ENCODE results near the gene CAT.

CAT gene

DNA sequence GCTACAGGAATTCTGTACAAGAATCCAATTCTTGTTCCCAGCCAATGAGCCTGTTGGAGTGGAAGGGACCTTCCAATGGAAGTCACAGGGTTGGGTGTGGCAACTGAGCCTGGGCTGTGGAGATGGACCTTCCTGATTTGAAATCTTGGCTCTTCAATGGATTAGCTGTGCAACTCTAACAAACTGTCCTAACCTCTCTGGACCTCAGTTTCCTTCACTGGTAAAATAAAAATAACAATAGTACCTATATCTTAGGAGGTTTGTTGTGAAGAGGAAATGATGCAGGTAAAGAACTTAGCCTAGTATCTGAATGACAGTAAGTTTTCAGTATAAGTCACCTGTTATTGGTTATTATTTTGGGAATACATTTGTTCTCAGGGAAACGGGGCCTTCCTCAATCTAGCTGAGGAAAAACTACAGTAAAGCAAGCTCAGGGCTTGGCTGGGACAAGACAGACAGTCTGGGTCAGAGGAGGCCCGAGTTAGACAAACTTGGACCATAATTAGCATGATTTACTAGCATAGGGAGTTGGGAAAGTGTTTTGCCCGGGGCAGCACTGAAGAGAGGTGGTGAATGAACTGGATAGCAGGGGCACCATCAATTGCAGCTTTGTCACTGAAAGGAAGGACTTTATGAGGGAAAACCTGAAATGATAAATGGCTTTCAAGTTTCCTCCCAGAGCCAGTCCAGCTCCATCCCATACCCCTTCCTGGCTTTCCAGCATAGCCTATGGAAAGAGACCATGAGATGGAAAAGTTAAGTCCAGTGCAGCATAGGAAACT, 61.2 kb downstream of the CAT start:
- DNase-seq = no peak

DNA sequence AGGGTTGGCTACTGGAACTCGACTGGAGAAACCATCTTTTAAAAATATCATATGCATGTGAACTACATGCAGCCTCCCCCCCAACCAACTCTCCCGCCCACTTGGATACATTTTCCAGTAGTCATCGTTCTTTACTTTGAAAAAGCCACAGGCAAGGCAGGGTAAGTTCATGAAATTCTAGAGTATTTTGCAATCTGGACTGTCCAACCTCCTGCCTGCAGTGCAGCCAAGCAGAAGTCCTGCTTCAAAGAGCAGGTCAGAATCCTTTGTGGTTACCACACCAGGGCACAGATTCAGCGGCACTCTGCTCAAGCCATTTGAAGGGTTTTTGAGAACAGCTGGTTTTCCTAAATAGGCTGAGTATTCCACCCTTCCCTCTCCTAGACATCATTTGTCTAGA, 62.8 kb downstream of the CAT start:
- no peak for DNase-seq

DNA sequence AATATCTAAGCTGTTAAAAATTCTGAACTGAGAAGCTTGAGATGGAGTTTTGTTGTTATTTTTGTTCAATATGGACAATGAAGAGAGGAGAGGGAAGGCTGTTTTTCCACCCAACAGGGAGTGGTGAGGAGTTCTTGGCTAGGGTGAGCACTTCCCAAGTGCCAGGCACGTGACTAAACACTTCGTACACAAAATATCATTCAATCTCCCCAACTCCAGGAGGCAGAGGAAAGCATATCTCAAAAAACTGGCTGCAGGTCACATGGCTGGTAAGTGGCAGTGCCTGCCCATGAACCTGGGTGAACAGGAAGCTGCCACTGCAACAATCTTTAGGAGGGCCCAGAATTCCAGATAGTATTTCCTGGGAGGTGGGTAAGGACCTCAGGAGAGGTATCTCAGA, 63.2 kb downstream of the CAT start:
- no peak for DNase-seq

DNA sequence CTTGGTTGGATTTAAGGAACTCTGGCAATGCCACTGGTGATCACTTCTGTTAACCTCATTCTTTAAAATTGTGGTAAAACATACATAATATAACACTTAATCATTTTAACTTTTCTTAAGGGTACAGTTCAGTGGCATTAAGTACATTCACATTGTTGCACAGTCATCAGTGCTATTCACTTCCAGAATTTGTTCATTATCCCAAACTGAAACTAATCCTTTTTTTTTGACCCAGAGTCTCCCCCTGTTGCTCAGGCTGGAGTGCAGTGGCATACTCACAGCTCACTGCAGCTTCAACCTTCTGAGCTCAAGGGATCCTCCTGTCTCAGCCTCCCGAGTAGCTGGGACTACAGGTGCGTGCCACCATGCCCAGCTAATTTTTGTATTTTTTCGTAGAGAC, 64.2 kb downstream of the CAT start:
- no peak for DNase-seq

DNA sequence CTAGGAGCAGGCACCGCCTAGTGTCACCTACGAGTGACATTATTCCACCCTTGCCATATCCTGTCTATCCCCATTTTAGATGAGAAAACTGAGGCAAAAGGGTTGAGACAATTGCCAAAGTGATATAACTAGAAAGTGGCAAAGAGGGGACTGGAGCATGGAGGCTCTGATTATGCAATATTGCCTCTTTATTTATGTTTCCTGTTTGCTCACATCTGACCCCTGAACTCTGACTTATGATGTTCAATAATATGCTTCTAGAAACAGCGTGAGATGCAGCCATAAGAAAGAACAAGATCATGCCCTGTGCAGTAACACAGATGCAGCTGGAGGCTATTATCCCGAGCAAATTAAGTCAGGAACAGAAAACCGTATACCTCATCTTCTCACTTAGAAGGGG, 67.1 kb downstream of the CAT start:
- DNase-seq = no peak

DNA sequence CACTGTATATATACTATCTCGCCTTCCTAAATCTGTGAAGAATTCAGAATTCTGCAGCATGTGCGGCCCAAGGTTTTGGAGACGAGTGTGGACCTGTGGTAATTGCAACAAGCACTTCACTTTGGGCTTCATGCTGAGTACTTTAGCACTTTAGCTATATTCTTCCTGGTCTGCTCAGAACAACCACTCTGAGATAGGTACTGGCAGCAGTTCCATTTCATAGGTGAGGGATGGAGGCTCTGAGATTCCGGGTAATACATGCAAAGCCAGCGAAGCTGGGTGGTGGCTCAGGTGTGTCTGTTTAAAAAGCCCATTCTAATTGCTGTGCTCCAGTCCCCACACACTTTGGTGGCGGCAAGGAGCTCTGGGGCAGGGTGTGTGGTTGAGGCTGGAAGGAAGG, 68.4 kb downstream of the CAT start:
- DNase-seq = no peak

DNA sequence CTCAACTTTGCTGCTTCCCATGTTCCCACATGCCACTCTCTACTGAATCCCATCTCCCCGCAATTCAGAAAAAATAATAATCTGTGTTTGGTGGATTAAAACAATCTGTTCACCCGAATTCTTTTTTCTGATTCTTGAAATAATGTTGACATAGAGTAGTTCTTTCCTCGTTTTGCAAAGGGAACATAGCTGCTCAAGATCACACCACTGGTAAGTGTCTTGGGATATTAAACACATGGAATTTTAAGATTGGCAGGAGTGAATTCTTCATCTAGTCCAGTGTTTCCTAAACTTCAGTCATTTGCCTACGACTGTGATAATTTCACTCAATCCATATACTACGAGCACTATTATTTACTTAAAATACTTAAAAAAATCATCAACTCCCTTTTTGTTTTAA, 68.9 kb downstream of the CAT start:
- DNase-seq = no peak

DNA sequence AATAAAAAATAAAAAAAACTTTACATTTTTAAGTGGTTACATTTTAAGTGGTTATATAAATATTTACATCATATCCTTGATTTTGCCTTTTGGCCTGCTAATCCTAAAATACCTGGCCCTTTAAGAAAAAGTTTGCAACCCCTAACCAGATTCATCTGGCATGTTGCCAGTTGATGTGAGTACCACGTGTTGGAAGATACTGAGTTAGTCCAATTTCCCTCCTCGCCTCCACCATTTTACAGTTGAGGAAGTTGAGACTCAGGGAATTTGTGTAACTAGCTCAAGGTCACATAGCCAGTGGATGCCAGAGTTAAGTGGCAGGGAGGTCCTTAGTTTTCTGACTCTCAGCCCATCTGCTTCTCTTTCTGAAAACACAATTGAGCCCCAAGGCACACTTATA, 69.8 kb downstream of the CAT start:
- DNase-seq = no peak

DNA sequence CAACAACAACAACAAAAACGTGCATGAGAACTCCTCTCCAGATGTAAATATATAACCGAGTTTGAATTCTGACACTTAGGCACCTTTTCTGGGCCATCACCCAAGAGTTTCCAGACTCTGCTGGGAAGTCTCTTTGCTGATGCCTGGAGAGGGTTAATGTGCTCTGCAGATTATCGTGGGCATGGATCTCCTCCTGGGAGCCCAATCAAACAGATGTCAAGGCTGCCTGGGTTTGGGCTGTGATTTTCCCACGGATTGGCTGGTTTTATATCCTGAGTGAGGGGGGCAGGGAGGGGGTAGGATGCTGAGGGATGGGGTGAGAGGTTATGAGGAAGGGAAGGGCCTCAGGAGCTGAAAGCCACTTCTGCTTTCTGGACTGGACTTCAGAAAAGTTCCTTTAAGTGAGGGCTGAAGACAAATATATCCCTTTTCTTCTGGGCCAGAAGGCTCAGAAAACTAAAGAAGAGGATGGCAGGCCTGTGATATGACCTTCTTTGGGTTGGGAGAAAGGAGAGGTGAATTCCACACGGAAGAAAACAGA, 70.7 kb downstream of the CAT start:
- DNase-seq = no peak

DNA sequence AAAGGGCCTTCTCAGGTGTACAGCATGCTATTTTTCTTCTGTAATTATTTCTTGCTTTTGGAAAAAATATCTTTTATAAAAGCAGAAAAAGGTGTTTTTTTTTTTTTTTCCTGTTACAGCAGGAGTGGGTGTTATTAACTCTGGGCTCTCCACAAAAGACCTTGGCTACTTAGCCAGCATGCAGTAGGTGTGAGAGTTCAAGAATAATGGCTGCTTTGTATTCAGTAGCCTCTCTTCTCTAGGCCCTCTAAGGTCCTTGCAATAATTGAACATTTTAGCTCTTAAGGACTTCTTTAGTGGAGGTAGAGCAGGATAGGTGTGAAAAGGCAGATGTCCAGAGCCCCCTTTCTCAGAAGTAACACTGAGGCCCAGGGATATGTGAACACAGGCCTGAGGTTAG, 71.5 kb downstream of the CAT start:
- no peak for DNase-seq

DNA sequence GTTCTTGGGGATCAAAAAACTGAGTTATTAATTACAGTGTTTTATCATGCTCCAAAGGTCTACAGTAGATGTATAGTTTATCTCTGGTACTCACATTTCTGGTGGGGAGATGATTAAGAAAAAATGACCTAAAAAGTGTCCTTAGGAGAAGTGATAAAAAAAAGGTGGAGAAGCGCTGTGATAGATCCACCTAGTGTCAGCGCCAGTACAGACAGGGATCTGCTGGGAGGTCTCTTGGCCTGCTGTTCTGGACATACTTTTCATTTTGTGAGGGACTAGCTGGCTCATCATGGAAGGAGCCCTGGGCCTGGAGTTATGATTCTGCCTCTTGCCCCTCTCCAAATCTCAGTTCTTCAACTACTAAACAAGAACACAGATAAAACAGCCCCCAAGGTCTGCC, 71.9 kb downstream of the CAT start:
- DNase-seq = no peak

DNA sequence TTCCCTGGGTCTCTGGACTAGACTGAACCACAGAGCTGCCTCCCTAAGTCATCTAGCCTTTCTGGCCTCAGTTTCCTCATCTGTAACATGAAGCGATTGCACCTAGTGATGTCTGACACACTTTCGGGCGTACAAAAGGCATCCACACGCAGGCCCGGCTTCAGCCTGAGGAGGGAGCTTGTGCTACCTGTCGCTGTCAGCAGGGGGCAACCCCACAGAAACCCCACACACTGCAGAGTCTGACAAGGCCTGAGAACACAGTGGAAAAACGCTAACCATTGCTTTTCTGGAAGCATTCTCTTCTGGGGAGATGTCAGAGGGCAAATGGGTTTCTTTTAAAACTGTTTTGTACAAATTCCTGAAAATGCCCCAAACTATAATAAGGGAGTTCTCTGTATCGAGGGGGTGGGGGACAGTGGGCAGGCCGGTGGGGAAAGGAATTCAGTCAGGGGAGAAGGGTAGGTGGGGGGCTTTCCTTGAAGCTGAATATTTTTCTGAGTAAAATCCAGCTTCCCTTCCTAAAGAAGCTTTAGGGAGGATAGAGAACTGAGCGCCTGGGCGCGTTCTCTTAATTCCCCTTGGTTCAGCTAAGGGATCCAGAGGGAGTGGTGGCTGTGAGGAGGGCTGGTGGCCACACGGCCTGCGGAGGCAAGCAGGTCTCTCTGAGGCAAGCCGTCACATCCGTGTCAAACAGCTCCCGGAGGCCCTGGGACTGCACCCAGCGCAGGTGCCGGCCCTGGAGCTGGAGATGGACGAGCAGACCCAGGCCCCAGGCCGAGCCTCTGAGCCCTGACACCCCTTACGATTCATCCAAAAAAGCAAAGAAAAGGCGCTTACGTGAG, 74.3 kb downstream of the CAT start:
- peak; percentile 38 for DNase-seq

DNA sequence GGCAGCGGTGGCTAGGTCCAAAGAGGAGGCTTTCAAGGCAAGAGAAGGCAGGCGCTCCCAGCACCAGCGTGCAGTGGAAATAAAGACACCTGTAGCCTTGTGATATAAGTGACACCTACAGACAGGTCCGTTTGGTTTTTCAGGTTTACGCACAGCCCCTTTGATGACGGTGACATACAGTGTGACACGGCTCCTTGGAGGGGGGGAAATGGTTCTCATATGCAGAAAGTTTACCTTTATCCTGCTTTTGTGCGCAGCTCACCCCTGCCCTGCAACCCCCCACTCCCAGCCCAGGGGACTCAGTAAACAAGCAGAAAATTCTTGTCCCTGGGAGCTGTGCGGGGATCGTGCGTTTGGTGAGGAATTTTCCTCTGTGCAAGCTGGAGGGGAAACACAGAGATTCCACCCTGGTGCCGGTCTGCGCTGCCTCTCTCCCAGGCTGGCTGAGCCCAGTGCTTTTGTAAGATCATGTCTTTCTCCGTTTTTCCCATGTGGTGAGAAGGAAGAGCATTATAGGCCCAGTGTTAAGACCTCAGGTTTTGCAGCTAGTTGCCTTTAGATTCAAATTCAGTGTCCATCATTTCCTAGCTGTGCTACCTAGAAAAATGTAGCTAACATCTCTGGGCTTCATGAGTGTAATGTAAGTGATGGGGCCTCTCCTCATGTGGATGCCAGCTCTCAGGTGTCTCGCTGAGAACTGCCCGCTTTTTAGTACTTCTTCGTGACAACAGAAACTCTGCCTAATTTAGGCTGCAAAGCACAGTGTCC, 75.1 kb downstream of the CAT start, which contains the start of gene ELF5:
TSS of gene ELF5 (minus strand) at position 113 of the 768 bp plus-strand sequence. CDS start 8,045 bp downstream, outside the sequence.
- no peak for DNase-seq

DNA sequence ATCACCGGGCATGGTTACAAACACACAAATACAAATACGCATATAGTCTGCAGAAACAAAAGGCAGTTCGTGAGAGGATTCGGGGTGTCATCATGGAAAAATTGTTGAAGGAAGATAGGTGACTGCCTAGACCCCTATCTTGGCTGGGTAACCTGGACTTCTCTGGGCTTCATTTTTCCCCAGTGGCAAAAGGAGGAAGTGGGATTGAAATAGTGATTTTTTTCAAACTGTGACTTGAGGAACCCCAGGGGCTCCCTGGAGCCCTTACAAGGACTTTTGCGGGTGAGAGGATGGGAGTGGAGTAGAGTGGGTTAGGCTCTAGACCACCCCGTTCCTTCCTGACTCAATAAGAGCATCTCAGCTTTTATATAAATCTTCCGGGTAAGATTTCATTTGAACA, 75.9 kb downstream of the CAT start:
- no peak for DNase-seq

DNA sequence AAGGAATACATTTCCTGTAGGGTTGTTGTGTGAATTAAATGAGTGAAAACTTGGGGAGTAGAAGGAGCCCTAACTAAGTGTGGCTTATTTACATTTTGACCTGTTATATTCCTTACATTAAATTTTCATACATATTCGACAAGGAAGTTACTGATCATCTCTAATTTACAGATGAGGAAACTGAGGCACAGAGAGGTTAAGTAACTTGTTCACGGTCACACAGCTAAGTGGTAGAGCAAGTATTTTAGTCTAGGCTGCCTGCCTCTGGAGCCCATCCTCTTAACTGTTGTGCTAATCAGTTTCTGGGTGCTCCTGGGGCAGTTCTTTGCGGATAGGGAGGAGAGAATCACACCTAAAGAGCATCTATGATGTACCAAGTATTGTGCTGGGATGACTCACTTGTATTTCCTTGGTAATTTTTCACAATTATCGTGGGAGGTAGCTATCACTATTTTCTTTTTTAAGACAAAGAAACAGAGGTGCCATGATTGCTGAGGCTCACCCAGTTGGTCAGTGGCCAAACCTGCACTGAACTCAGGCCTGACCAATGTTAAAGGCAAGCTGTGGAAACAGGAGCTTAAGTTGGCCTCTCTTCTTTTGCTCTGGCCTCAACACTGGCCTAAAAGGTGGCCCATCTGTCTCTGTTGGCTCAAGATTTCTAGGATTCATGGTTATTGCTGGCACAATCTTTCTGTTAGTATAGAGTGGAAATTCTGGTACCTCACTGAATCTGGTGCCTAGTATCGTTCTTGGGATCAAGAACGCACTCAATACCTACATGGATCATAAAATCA, 77.7 kb downstream of the CAT start:
- DNase-seq = no peak

DNA sequence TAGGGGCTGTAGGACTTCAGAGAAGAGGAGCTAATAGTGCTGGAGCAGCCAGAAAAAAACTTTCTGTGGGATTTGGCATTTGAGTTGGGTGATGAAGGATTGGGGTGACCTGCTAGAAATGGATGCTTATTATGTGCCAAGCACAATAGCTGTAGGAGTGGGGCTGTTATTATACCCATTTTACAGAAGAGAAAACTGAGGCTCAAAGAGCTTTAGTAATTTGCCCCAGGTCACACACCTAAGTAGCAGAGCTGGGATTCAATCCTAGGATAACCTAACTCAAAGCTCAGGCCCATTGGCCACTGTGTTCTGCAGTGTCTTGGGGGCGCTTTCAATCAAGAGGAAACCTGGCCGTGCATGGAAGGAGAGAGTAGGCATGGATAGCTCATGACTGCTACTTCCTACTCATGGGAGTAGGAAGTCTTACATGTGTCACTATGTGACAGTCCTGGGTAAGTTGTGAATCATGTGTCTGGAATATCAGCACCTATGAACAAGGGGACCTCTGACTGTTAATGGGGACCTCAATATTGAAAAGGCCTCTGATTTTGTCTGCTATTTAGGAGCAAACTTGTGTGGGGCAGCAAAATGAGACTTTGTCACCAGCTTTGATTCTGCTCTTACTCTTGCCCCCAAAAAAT, 81.0 kb downstream of the CAT start:
- DNase-seq = no peak

DNA sequence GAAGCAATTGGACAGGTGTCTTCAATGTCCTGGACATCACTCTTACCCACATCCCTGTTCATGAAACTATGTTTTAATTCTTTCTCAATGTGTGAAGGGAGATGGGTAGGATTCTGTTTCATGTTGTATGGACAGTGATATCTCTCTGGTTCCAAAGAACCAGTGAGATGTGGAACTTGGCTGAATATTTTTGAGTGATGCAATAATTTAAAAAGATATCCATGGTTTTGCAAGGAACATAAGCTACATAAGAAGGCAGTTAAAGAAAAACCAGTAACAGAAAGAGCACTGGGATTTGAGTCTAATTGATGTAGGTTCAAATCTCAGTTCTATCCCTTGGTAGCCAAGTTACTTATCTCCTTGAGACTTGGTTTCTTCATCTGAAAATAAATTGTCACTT, 82.5 kb downstream of the CAT start:
- DNase-seq = no peak

All from CD4-positive, alpha-beta T cell treated with Interleukin-21 for 1 hour (primary cell).